BE2C (cell line): Measurements from ENCODE around the gene LRG1.

ENCODE experiments used
- DNase-seq: peaks from one replicate; pipeline ENCODE4 v3.0.0-alpha.2; 2020
- H3K27me3 ChIP-seq: fragments of 250-450 bp; sonication (Bioruptor Pico); 2 replicates; pipeline ENCODE4 v1.5.1; 2020; ENCODE audit warnings: mild to moderate bottlenecking
- H3K36me3 ChIP-seq: fragments of 250-450 bp; sonication (Bioruptor Pico); 2 replicates; pipeline ENCODE4 v1.5.1; 2020; ENCODE audit warnings: mild to moderate bottlenecking
- H3K4me1 ChIP-seq: fragments of 250-450 bp; sonication (Bioruptor Pico); 2 replicates; pipeline ENCODE4 v1.5.1; 2020
- H3K4me3 ChIP-seq: 2 replicates; pipeline ENCODE4 v1.5.1; 2011; ENCODE audit warnings: low read depth, low read length
- H3K9me3 ChIP-seq: fragments of 250-450 bp; sonication (Bioruptor Pico); 2 replicates; pipeline ENCODE4 v1.5.1; 2020
- CTCF ChIP-seq: IDR thresholded peaks from 2 replicates; pipeline ENCODE4 v1.5.1; 2012; ENCODE audit warnings: mild to moderate bottlenecking, low read depth, low read length

The LRG1 gene

DNA sequence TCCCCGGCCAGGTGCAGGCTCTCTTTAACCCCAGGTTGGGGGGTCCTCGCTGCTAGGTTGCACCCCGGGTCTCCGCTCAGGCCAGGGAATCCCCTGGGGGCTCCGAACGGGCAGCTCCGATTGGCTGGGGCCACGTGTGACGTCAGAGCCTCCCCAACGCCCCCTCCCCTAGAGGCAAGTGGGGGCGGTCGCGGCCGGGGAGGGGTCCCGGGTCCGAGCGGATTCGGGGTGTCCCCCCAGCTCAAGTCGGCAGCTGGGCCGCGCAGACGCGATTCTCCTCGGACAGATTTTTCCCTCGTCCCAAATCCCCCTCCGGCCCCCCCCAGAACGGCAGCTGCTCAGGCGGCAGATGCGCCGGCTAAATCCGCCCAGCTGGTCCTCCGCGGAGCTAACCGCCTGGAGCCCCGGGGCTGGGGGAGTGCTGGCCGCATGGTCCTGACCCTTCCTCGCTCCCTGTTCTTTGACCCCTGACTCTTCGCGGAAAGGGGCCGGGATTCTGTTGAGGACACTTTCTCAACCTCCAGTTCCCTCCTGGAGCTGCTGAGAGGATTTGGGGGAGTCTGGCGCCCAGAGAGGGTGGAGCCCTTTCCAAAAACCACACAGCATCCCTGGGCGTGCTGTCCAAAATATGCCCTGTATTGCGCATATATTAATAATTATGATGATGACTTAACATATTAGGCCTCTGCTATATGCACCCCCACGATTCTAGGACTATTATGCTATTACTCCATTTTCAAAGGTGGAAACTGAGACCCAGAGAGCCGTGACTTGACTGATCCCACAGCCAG lies 45.0 kb upstream of the LRG1 start:
- TF ChIP-seq CTCF, result no peak

DNA sequence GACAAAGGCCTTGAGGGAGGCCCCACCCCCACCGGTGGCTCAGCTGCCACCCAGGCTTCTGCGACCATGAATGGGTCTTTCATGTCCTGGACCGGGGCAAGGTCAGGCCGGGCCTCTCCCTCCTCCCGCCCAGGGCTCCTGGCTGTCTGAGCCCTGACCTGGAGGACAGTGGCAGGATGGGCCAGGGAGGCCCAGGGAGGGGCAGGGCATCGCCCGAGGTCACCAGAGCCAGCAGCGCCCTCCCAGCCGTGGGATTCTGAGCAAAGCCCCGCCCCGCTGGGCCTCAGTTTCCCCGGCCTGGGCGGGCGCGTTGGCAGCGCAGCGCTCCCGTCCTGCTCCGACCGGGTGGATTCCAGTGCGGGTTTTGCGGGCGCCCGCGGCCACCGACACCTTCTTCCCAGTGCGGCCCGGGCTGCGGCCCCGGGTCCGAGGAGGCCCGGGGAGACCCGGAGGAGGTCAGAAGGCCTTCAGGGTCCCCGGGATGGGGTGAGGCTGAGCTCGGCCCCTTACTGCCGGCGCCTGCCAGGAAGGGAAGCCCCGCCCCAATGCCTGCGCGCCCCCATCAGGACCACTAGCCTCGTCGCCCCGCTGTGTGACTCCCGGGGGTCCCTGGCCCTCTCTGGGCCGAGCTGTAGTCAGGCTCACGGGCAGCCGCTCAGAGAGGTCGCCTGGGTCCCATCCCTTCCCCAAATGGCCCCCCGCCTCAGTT lies 44.3 kb upstream of the LRG1 start:
- H3K9me3 ChIP-seq, result no peaks in the 10 kb centered on the region
- H3K27me3 ChIP-seq, result peaks cover 40% of the 10 kb centered on the region
- peak overlapping the region; percentile 49 for H3K4me3 ChIP-seq
- H3K36me3 ChIP-seq, result no peaks in the 10 kb centered on the region
- no peak for TF ChIP-seq CTCF
- peak; percentile 62 for DNase-seq
- H3K4me1 ChIP-seq, result no peaks in the 10 kb centered on the region

More for the DNA sequence above, 45.0 kb upstream of the LRG1 start:
- H3K4me3 ChIP-seq, result peak overlapping the region; percentile 49
- peaks cover 33% of the 10 kb centered on the region for H3K27me3 ChIP-seq
- no peaks in the 10 kb centered on the region for H3K36me3 ChIP-seq
- no peaks in the 10 kb centered on the region for H3K4me1 ChIP-seq
- peak; percentile 69 for DNase-seq
- no peaks in the 10 kb centered on the region for H3K9me3 ChIP-seq

- H3K36me3 ChIP-seq, result no peaks in the 10 kb centered on the region
- no peak overlapping the region for H3K4me3 ChIP-seq
- H3K27me3 ChIP-seq, result peaks cover 49% of the 10 kb centered on the region
- no peaks in the 10 kb centered on the region for H3K4me1 ChIP-seq
- no peaks in the 10 kb centered on the region for H3K9me3 ChIP-seq
- no peak for DNase-seq
- no peak for TF ChIP-seq CTCF
Measured at GRCh38 chr19:4582980-4583842, 43.4 kb upstream of the LRG1 start.

DNA sequence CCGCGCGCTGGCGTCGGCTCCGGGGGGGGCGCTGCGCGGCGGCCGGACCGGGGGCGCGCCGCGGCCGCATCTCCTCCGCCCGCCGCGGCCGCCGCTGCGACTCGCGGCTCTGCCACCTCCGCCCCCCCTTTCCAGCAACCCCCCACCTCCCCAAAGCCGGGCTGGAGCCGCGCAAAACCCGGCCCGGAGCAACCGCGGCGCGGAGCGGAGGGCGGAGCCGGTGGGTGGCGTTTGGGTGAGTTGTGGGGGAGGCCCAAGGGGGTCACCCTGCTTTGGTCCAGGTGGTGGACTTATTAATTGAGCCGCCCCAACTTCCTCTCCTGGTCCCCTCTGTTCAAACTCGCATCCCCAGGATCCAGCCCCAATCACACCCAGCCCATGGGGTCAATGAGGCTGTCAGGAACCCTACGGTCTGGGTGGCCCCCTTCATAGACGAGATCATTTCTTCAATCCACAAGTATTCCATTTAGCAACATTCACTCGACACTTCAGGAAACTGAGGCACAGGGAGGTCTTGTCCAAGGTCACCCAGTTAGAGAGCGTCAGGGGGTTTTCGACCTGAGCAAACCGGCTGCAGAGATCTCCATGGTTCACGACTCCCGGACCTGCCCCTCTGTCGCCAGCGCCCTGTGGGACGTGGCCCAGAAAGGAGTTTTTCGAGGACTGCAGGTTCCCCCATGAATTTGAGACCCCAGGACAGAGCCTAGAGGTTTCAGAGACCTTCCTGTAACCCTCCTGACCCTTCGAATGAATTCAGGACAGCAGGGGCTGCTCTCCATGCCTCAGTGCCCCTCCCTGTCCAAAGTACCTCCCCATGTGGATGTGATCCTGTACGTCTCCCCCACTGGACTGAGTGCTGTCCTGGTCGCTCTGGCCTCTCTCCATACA lies 42.1 kb upstream of the LRG1 start:
- no peaks in the 10 kb centered on the region for H3K4me1 ChIP-seq
- H3K27me3 ChIP-seq, result peaks cover 61% of the 10 kb centered on the region
- H3K9me3 ChIP-seq, result no peaks in the 10 kb centered on the region
- no peak overlapping the region for H3K4me3 ChIP-seq
- H3K36me3 ChIP-seq, result no peaks in the 10 kb centered on the region
- TF ChIP-seq CTCF, result no peak
- no peak for DNase-seq

DNA sequence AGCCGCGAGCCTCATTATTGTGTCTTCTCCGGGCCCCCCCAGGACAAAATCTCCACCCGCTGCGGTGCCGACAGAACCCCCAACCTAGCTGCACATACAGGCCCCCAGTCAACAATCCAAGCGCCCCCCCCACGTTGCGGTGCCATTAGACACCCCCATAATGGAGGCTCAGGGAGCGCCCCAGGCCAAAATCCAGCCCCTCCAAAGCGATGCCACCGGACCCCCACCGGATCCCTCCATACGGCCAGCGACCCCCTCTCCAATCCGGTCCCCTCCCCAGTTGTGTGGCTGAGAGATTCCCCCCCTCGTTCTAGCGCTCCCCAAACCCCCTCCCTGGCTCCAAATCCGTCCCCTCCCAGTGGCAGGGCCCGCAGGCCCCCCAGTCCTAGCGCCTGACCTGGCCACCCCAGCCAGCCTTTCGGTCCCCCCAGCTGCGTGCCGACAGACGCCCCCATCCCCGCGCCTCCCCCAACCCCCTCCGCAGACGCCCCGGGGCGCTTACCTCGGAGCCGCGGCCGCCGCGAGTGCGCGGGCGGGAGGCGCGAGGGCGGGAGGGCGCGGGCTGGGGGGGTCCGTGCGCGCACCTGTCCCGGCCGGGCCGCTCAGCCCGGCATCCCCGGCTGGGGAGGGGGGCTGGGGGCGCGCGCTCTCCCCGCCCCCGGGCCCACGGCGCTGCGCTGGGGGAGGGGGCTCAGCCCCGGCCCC lies 41.3 kb upstream of the LRG1 start:
- Histone ChIP-seq H3K27me3 (peaks cover 61% of the 10 kb centered on the region), H3K4me1 (no peaks in the 10 kb centered on the region), H3K4me3 (no peak overlapping the region), H3K9me3 (no peaks in the 10 kb centered on the region), H3K36me3 (no peaks in the 10 kb centered on the region)
- TF ChIP-seq CTCF, result no peak
- DNase-seq, result no peak
